GM18499 (cell line): ENCODE results near the gene ZBTB25.

Source experiments
- ATAC-seq: cut with Tn5 transposase; IDR thresholded peaks from one replicate; pipeline ENCODE4 v1.9.1; 2021; ENCODE audit warnings: moderate number of reproducible peaks; ENCODE audit not compliant: insufficient read depth, unreplicated experiment

ZBTB25 gene

GRCh38 chr14:64444984-64445845 is 58.4 kb downstream of the ZBTB25 start:
- peak; percentile 91 for ATAC-seq

- no peak for ATAC-seq
These were observed 59.5 kb downstream of the ZBTB25 start for GRCh38 chr14:64444140-64444539.

GRCh38 chr14:64442300-64442988 is 61.2 kb downstream of the ZBTB25 start:
- no peak for ATAC-seq

- ATAC-seq: no peak
These were observed 63.1 kb downstream of the ZBTB25 start for GRCh38 chr14:64440494-64440893.

- ATAC-seq: no peak
These were observed 64.5 kb downstream of the ZBTB25 start for GRCh38 chr14:64439141-64439540.

GRCh38 chr14:64438181-64438841 is 65.3 kb downstream of the ZBTB25 start:
- ATAC-seq: no peak

- no peak for ATAC-seq
These were observed 69.1 kb downstream of the ZBTB25 start for GRCh38 chr14:64434528-64434927.

- ATAC-seq: no peak
These were observed 79.7 kb downstream of the ZBTB25 start for GRCh38 chr14:64423987-64424386.

GRCh38 chr14:64422756-64423155 is 80.9 kb downstream of the ZBTB25 start:
- ATAC-seq: no peak

GRCh38 chr14:64422005-64422404 is 81.6 kb downstream of the ZBTB25 start:
- no peak for ATAC-seq

- no peak for ATAC-seq
These were observed 82.5 kb downstream of the ZBTB25 start for GRCh38 chr14:64421166-64421565.

- no peak for ATAC-seq
These were observed 84.6 kb downstream of the ZBTB25 start for GRCh38 chr14:64419003-64419402.

- no peak for ATAC-seq
These were observed 85.9 kb downstream of the ZBTB25 start for GRCh38 chr14:64417771-64418125.

- no peak for ATAC-seq
These were observed 86.4 kb downstream of the ZBTB25 start for GRCh38 chr14:64417055-64417770.

- no peak for ATAC-seq
These were observed 87.2 kb downstream of the ZBTB25 start for GRCh38 chr14:64416348-64416932.

- no peak for ATAC-seq
These were observed 91.4 kb downstream of the ZBTB25 start for GRCh38 chr14:64412237-64412636.

GRCh38 chr14:64411001-64411400 is 92.6 kb downstream of the ZBTB25 start:
- ATAC-seq: no peak

- ATAC-seq: no peak
These were observed 93.4 kb downstream of the ZBTB25 start for GRCh38 chr14:64410084-64410774.

- ATAC-seq: no peak
These were observed 94.3 kb downstream of the ZBTB25 start for GRCh38 chr14:64409126-64409920.
